Activated T-cell treated with anti-CD3 and anti-CD28 coated beads, Interleukin-2, amount 50 U/mL, for 1 hour (primary cell): ENCODE results near the gene RNFT2.
"Not testable (repeated sequence)": the region's sequence is repeated elsewhere in the genome, so short reads cannot be mapped to it uniquely, and the experiment has no call there.

Experiments
- DNase-seq: peaks from one replicate; pipeline ENCODE4 v3.0.0-alpha.2; 2020

RNFT2 gene

GRCh38 chr12:116798719-116799118 is 60.6 kb downstream of the RNFT2 start:
- no peak for DNase-seq

- no peak for DNase-seq
These were observed 61.8 kb downstream of the RNFT2 start for GRCh38 chr12:116799955-116800354.

GRCh38 chr12:116800918-116801317 is 62.8 kb downstream of the RNFT2 start:
- no peak for DNase-seq

GRCh38 chr12:116802018-116802417 is 63.9 kb downstream of the RNFT2 start:
- no peak for DNase-seq

GRCh38 chr12:116803013-116803736 is 65.1 kb downstream of the RNFT2 start:
- no peak for DNase-seq

- no peak for DNase-seq
These were observed 65.9 kb downstream of the RNFT2 start for GRCh38 chr12:116804051-116804450.

- DNase-seq: no peak
These were observed 68.8 kb downstream of the RNFT2 start for GRCh38 chr12:116806845-116807440.

- no peak for DNase-seq
These were observed 69.4 kb downstream of the RNFT2 start for GRCh38 chr12:116807546-116807945.

- no peak for DNase-seq
These were observed 70.3 kb downstream of the RNFT2 start for GRCh38 chr12:116808113-116809105.

GRCh38 chr12:116812238-116812637 is 74.1 kb downstream of the RNFT2 start:
- DNase-seq: no peak

GRCh38 chr12:116813271-116814041 is 75.3 kb downstream of the RNFT2 start:
- DNase-seq: no peak

GRCh38 chr12:116814766-116815165 is 76.7 kb downstream of the RNFT2 start:
- not testable (repeated sequence) for DNase-seq

GRCh38 chr12:116818341-116818856 is 80.3 kb downstream of the RNFT2 start:
- DNase-seq: peak; percentile 33

- peak; percentile 95 for DNase-seq
These were observed 81.1 kb downstream of the RNFT2 start for GRCh38 chr12:116818948-116819832.

GRCh38 chr12:116820064-116820656 is 82.0 kb downstream of the RNFT2 start:
- no peak for DNase-seq

- DNase-seq: no peak
These were observed 83.2 kb downstream of the RNFT2 start for GRCh38 chr12:116821291-116821690.

- DNase-seq: no peak
These were observed 89.3 kb downstream of the RNFT2 start for GRCh38 chr12:116827432-116827831.

- DNase-seq: no peak
These were observed 94.2 kb downstream of the RNFT2 start for GRCh38 chr12:116832353-116832752.

GRCh38 chr12:116833474-116833873 is 95.4 kb downstream of the RNFT2 start:
- DNase-seq: no peak

- no peak for DNase-seq
These were observed 97.4 kb downstream of the RNFT2 start for GRCh38 chr12:116835484-116835883.

- no peak for DNase-seq
These were observed 99.0 kb downstream of the RNFT2 start for GRCh38 chr12:116837097-116837496.
